SKM-1 (cell line): ENCODE results near the gene MAN1A2.
"Not testable (repeated sequence)": the region's sequence is repeated elsewhere in the genome, so short reads cannot be mapped to it uniquely, and the experiment has no call there.

Experiments used
- DNase-seq: peaks from one replicate; lab custom pipeline; 2025; ENCODE audit not compliant: unreplicated experiment; lab: John Stamatoyannopoulos, UW

Gene MAN1A2

DNA sequence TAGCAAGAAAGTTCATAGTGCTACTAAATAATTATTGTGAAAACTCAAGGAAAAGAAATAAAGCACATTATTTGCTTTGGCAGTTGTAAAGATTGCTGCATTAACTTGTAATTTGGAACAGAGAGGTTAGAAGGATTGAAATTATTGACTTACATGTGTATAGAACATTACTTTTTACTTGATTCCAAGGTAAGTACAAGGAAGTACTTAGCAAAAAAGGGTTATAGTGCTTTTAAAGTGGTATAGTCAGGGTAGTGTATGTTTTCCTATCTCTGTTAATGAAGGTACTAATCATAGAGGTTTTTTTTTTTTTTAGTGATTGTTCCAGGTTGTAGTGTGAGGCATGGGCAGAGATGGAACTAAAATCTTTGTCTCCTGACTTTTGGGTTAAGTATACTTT lies 29.4 kb downstream of the MAN1A2 start:
- no peak for DNase-seq

DNA sequence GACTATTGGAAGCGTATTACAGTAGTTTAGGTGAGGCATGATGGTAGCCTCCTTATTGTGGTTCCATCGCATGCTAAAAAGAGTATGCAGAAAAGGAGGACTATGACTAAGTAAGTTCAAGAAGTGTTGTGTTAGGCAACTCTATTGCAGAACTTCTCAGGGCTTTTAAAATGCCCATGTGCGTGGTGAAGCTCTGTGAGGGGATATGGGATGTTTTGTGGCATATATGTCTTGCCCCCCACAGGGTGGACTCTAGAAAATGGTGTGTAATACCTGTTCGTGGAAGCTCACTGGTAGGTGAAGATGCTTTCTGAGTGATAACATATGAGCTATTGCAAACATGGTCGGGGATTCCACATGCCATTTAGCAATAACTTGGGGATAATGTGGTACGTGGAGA lies 31.7 kb downstream of the MAN1A2 start:
- DNase-seq: no peak

DNA sequence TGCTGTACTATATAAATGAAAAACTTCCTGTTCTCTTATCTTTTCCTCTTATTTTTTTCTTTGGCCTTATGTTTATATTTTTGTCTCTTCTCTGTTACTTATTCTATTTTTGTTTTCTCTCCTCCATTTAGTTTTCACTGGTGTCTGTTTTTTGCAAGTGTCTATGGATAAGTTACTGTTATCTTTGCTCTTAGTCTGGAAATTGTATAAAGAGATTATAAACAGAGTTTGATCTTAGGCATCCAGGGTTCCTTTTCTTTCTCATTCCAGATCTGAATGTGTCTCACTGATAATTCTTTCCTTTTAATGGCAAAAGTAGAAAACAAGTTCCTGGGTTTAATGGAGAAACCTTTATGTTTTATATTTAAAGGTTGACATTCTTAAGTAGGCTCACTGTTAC lies 34.5 kb downstream of the MAN1A2 start:
- no peak for DNase-seq

DNA sequence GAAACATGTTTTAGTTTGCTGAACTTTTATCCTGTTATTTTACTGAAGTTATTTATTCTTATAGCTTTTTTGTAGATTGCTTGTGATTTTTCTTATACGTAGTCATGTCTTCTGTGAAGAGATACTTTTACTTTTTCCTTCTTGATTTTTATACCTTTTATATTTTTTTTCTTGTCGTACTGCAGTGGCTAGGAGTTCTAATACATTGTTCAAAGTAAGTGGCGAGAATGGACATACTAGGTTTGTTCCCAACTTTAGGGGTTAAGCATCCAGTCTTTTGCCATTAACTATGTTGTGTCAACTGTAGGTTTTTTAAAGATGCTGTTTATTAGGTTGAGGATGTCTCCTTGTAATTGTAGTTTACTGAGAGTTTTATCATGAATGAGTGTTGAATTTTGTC lies 36.3 kb downstream of the MAN1A2 start:
- DNase-seq: no peak

DNA sequence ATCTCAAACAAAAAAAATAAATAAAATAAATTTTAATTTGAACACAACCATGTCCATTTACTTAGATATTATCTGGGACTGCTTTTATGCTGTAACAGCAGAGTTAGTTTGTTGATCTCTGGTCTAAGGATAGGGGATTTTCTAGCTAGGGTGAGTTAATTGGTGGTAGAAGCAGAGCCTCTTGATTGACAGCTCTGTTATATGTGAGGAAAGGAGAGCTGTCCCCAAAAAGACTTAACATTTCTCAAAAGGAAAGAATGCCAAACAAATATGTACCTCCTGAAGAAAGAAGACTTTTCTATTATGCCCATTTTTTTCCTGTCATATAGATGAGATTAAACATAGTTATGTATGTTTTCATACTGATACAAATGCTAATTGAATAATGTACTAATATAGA lies 37.8 kb downstream of the MAN1A2 start:
- no peak for DNase-seq

DNA sequence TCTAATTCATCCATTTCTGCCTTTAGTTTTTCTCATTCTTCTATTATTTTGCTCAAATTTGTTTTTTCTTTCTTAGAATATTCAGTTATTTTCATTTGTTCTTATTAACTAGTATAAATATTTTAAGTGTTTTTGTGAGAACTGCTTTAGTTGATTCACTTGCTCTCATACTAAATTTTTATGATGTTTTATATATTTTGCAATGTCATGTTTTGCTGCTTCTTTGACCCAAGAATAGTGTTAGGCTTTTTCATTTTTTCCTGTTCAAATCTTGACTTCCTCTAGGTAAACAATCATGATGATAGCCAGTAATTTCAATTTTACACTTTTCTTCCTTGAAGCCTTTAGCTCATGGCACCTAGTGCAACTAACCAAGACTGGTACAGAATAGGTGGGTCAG lies 45.2 kb downstream of the MAN1A2 start:
- no peak for DNase-seq

DNA sequence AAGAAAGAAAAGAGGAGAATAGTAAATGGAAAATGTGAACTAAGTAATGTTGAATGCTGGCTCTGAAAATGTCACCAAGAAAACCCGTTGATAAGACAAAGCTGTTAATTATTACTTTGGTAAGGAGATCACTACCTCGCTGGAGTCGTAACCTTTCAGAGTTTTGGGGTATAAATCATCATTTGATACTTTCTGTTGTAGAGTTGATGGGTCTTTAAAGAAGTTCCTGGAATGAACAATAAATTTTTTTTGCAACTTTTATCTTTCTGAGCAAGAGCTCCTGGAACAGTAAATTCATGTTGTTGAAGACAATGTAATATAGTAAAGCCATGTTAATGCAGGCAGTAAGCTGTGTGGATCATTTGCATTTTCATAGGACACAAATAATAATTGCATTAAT lies 46.2 kb downstream of the MAN1A2 start:
- DNase-seq: no peak

DNA sequence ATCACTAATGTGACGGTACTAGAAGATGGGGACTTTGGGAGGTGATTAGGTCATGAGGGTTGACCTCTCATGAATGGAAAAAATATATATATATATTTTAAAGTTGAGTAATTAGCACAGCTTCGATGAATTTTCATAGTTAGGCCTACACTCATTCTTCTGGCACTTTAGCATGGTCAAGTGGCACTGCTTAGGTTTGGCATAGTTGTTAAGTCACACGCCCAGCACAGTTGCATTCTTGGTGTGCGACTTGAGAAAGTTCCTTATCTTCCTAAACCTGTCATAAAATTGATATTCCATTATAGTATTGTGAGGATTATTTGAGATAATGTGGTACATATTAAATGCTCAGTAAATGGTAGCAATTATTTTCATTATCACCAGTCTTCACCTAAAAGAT lies 47.7 kb downstream of the MAN1A2 start:
- DNase-seq: no peak

DNA sequence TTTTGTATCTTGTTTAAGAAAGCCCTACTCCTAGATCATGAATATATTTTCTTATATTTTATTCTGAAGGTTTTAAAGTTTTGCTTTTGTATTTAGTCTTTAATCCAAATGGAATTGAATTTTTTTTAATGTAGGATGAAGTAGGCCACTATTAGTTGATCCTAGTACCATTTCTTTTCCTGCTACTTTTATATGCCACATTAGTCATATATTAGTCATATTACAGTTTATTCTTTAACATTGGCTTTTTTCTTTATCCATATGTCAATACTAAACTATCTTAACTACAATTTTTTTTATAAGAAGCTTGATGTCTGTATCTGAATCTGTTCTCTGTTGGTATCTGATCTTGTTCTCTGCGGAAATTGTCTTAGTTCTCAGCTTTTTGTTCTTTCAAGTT lies 48.8 kb downstream of the MAN1A2 start:
- DNase-seq: no peak

DNA sequence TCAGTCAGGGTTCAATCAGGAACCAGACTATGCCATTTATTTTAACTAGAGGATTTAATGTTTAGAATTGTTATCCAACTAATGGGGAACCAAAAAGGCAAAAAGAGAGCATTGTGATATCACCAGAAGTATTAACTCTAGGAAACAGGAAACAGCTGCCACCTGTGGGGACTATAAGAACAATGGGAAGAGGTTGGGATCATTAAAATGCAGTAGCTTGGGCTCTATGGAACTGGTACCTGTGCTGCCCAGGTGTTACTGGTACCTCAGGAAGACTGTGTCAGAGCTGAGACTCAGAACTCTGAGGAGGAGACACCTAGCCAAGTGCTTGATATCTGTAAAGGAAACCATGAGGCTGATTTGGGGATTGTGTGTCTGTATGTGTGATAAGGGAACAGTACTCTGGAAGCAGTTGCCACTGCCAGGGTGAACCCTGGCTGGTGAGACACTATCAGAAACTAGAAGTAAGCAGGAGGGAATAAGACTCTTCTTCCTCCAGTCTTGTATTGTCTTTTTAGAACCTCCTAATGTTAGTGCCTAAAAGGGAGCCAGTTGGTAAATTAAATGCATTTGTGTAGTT lies 49.4 kb downstream of the MAN1A2 start:
- no peak for DNase-seq

DNA sequence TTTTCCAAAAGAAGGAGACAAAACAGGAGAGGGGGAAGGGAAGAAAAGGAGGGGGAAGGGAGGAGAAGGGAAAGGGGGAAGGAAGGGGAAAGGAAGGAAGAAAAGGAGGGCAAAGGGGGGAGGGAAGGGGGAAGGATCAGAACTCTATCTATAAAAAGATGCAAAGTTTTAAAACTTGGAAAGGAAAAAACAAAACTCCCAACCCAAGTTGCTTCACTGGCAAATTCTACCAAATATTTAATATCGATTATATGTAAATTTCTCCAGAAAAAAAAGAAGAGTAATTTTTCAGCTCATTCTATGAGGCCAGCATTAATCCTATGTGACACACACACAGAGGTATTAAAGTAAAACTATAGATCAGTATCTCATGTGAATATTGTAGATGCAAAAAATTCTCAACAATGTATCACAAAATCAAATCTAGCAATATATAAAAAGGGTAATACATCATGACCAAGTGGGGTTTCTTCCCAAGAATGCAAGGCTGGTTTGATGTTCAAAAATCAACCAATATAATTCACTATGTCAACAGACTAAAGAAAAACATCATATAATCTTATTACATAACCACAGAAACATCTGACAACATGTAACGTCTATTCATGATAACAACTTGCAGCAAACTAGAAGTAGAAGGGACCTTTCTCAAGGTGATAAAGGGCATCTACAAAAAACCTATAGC lies 57.9 kb downstream of the MAN1A2 start:
- no peak for DNase-seq

DNA sequence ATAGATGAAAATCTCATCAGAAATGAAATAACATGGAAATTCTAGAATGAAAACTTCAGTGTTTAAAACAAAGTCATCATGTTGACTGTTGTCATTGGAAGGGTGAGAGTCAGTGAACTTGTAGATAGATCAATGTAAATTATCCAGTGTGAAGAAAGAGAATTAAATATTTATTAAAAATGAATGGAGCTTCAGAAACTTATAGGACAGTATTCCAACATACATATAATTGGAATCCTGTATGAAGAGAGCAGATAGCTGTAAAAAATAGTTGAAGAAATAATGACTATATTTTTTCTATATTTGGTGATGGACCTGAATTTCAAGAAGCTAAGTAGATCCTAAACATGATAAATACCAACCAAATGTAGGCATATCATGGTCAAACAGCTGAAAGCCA lies 60.0 kb downstream of the MAN1A2 start:
- DNase-seq: no peak

DNA sequence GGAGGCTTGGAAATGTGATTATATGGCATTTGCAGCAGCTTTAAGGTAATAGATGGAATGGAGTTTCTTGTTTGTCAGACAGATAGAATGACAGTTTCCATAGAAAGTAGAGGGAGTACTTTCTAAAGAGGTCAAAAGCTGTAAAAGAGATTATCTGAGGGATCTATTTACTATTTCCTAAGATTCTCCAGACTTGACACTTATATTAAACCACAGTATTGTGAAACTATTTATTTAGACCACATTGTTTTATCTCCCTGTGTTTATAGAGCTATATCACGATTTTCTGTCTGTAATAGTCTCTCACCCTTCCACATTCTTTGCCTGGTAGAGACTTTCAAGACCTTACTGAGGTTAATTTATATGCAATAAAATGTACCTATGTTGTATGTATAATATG lies 66.7 kb downstream of the MAN1A2 start:
- DNase-seq: no peak

DNA sequence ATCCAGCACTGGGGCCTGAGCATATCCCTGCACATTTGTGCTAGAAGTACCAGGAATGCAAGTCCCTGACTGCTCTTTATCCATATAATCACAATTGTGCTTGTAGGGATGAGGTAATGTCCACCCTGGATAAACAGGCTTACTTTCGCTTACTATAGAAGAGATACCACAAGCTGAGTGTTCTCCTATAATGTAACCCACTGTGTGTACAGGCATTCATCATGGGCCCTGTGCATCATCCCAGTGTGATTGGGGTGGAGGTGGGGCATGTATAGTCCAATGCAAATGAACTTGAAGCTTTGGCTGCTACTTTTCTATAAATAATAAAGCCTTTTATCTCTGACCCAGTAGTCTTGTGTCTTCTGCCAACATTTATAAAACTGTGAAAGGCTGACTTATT lies 69.3 kb downstream of the MAN1A2 start:
- no peak for DNase-seq

DNA sequence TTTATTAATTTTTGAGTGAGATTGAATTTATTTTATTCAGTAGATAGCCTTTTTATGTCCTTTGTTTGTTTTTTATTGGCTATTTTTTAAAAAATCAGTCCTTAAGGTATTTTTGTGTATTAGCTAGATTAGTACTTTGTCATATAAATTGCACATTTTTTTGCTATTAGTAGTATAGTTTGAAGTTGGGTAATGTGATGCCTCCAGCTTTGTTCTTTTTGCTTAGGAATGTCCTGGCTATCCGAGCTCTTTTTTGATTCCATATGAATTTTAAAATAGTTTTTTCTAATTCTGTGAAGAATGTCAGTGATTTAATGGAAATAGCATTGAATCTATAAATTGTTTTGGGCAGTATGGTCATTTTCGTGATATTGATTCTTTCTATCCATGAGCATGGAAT lies 80.4 kb downstream of the MAN1A2 start:
- DNase-seq: no peak

DNA sequence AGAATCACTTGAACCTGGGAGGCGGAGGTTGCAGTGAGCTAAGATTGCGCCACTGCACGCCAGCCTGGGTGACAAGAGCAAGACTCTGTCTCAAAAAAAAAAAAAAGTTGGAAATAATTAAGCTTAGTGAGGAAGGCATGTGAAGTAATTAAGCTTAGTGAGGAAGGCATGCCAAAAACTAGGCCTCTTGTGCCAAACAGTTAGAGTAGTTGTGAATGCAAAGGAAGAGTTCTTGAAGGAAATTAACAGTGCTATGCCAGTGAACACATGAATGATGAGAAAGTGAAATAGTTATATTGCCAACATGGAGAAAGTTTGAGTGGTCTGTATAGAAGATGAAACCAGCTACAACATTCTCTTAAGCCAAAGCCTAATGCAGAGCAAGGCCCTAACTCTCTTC lies 85.0 kb downstream of the MAN1A2 start:
- DNase-seq: no peak

DNA sequence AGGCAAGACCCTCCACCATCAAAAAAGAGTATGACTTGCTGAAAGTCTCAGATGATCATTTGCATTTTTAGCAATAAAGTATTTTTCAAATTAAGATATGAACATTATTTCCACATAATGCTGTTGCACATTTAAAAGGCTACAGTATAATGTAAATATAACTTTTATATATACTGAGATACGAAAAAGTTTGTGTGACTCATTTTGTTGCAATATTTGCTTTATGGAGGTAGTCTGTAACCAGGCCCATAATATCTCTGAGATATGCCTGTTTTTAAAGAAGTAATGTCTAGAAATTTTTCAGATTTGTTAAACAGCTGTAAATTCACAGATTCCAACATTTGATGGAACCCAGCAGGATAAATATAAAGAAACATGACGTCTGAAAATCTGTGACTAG lies 86.7 kb downstream of the MAN1A2 start:
- DNase-seq: no peak

DNA sequence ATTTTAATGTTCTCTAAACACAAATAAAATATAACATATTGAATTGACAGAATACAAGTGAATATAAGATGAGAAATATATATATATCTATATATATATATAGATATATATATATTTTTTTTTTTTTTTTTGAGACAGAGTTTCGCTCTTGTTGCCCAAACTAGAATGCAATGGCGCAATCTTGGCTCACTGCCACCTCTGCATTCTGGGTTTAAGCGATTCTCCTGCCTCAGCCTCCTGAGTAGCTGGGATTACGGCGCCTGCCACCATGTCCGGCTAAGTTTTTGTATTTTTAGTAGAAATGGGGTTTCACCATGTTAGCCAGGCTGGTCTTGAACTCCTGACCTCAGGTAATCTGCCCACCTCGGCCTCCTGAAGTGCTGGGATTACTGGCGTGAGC lies 91.2 kb downstream of the MAN1A2 start:
- not testable (repeated sequence) for DNase-seq

DNA sequence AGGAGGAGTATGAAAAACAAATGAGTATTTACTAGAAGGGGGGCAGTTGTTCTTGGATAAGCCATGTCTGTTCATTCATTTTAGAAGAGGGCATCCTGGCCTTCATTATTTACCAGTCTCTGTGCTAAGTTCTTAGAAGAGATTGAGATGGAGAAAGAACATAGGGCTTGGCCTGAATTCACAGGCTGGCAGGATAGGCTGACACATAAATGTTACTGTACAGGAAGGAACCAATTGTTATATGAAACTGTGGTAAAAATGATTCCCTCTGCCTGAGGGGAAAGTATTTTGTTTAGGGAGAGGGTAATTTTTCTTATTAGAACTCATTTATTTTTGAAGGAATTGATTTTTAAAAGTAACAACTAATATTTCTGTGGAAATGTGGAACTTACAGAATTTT lies 99.5 kb downstream of the MAN1A2 start:
- no peak for DNase-seq

DNA sequence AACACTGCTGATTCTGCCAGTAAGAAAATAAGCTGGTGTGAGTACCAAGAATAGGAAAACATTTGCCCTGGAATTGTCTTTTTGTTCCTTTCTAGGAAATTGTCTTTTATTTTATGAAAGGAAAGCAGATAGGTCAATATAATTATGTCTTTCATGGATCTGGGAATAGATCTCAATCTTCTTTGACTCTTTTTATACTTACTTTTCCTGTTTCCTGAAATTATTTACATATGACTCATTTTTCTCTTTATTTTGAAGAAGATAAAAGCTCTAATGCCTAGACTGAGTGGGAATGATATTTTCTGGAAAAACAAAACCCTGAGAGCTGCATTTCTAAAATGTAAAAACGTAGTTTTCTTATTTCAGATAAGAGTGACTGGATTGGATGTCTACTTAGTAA lies 100.1 kb downstream of the MAN1A2 start:
- no peak for DNase-seq

DNA sequence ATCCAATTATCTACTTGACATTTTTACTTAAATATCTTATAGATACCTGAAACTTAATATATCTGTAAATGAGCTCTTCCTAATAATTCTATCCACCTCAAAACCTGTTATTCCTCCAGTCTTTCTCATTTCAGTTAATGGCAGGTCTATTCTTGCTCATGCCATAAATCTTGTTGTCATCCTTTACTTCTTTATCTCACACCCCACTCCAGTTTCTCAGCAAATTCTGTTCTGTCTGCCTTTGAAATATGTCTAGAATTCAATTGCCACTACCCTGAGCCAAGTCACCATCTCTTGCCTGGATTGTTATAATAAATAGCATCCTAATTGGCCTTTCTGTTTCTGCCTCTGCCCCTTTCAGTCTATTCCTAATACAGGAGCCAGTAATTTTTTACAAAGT lies 105.8 kb downstream of the MAN1A2 start:
- DNase-seq: no peak

DNA sequence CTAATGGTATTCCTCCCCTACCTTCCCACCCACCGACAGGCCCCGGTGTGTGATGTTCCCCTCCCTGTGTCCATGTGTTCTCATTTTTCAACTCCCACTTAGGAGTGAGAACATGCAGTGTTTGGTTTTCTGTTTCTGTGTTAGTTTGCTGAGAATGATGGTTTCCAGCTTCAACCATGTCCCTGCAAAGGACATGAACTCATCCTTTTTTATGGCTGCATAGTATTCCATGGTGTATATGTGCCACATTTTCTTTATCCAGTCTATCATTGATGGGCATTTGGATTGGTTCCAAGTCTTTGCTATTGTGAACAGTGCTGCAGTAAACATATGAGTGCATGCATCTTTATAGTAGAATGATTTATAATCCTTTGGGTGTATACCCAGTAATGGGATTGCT lies 108.2 kb downstream of the MAN1A2 start:
- not testable (repeated sequence) for DNase-seq

DNA sequence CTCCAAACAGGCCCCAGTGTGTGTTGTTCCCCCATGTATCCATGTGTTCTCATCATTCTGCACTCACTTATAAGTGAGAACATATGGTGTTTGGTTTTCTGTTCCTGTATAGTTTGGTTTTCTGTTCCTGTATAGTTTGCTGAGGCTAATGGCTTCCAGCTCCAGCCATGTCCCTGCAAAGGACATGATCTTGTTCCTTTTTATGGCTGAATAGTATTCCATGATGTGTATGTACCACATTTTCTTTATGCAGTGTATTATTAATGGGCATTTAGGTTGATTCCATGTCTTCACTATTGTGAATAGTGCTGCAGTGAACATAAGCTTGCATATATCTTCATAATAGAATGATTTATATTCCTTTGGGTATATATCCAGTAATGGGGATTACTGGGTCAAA lies 111.8 kb downstream of the MAN1A2 start:
- DNase-seq: no peak
